ENCODE data around the gene CENPN. TPM values are rescaled to one million over a fixed set of nuclear protein-coding genes. Genes with fewer than 3 reads are reported as not detected.

Gene CENPN
- polyA plus RNA-seq, 3 donors: 2.5 to 4.9 (median 4.4) TPM

- peaks cover 48% of the 10 kb centered on the region for H3K4me1 Mint-ChIP-seq
- H3K4me3 Mint-ChIP-seq: no peak overlapping the region
- Histone ChIP-seq H3K79me2 (ENCODE audit: insufficient read depth, low read length) (peaks cover 100% of the 10 kb centered on the region), H3K4me2 (replicated peaks; ENCODE audit: extremely low read depth, low read length, poor library complexity, severe bottlenecking) (no peak overlapping the region), H4K20me1 (ENCODE audit: insufficient read depth, low read length) (no peaks in the 10 kb centered on the region), H3K9me3 (replicated peaks in 1 of 2; ENCODE audit: control insufficient read depth in 1 of 2, insufficient read depth in 1 of 2, low read length in 2 of 2) (no peaks in the 10 kb centered on the region), H3K4me1 (ENCODE audit: control insufficient read depth in 1 of 2, insufficient read depth in 2 of 2, low read length in 2 of 2) (peaks cover 25 to 44% of the 10 kb centered on the region in 2 donors), H3K4me3 (replicated peaks in 1 of 3; ENCODE audit: low read depth in 2 of 3, low read length in 3 of 3) (no peak overlapping the region), H3K27ac (ENCODE audit: low read depth in 1 of 2, low read length in 2 of 2) (no peak overlapping the region), H3K27me3 (ENCODE audit: control insufficient read depth in 2 of 2, insufficient read depth in 2 of 2, low read length in 2 of 2) (no peaks in the 10 kb centered on the region), H2AFZ (ENCODE audit: insufficient read depth, low read depth, low read length, poor library complexity, severe bottlenecking) (no peak overlapping the region), H3K9ac (ENCODE audit: insufficient read depth, low read length, poor library complexity, severe bottlenecking) (no peak overlapping the region), H3K36me3 (replicated peaks in 1 of 2; ENCODE audit: control insufficient read depth in 1 of 2, insufficient read depth in 2 of 2, low read length in 2 of 2) (no peaks in the 10 kb centered on the region)
- H3K27me3 Mint-ChIP-seq (ENCODE audit: low read depth in 3 of 3): peaks cover 0 to 2% (median 0%) of the 10 kb centered on the region in 3 donors
- no peak for DNase-seq
- no peak for TF ChIP-seq CTCF (IDR thresholded peaks at IDR 0.05)
- intact Hi-C loops (cut with micrococcal nuclease): loop anchor here in 1 of 2 donors (5.0 to 10.0 kb wide), 4 partner anchors 36 to 744 kb away; partner anchors contain the start of genes ATMIN, DYNLRB2 and GAN
- no CpG with 5 or more reads among the region's 3 CpGs for WGBS (ENCODE audit: insufficient coverage)
- H3K27ac Mint-ChIP-seq: no peak overlapping the region
- no peaks in the 10 kb centered on the region for H3K36me3 Mint-ChIP-seq
- no peaks in the 10 kb centered on the region for H3K9me3 Mint-ChIP-seq
Observed at GRCh38 chr16:81000873-81001272, 6.1 kb upstream of the CENPN start.

- H3K27ac Mint-ChIP-seq: no peak overlapping the region
- H3K36me3 ChIP-seq (replicated peaks in 1 of 2; ENCODE audit: control insufficient read depth in 1 of 2, insufficient read depth in 2 of 2, low read length in 2 of 2): no peaks in the 10 kb centered on the region
- H2AFZ ChIP-seq (ENCODE audit: insufficient read depth, low read depth, low read length, poor library complexity, severe bottlenecking): no peak overlapping the region
- no peak for TF ChIP-seq CTCF (IDR thresholded peaks at IDR 0.05)
- no peak overlapping the region for H3K27ac ChIP-seq (ENCODE audit: low read depth in 1 of 2, low read length in 2 of 2)
- no peak overlapping the region for H3K4me3 ChIP-seq (replicated peaks in 1 of 3; ENCODE audit: low read depth in 2 of 3, low read length in 3 of 3)
- H3K36me3 Mint-ChIP-seq: no peaks in the 10 kb centered on the region
- H3K79me2 ChIP-seq (ENCODE audit: insufficient read depth, low read length): peaks cover 100% of the 10 kb centered on the region
- H3K27me3 ChIP-seq (ENCODE audit: control insufficient read depth in 2 of 2, insufficient read depth in 2 of 2, low read length in 2 of 2): no peaks in the 10 kb centered on the region
- peaks cover 27 to 48% of the 10 kb centered on the region in 2 donors for H3K4me1 ChIP-seq (ENCODE audit: control insufficient read depth in 1 of 2, insufficient read depth in 2 of 2, low read length in 2 of 2)
- H3K9ac ChIP-seq (ENCODE audit: insufficient read depth, low read length, poor library complexity, severe bottlenecking): no peak overlapping the region
- no peaks in the 10 kb centered on the region for H4K20me1 ChIP-seq (ENCODE audit: insufficient read depth, low read length)
- H3K4me2 ChIP-seq (replicated peaks; ENCODE audit: extremely low read depth, low read length, poor library complexity, severe bottlenecking): no peak overlapping the region
- H3K4me3 Mint-ChIP-seq: no peak overlapping the region
- no CpG with 5 or more reads among the region's 5 CpGs for WGBS (ENCODE audit: insufficient coverage)
- no peaks in the 10 kb centered on the region for H3K9me3 Mint-ChIP-seq
- peaks cover 51% of the 10 kb centered on the region for H3K4me1 Mint-ChIP-seq
- intact Hi-C loops (cut with micrococcal nuclease): loop anchor here in 1 of 2 donors (5.0 to 10.0 kb wide), 4 partner anchors 36 to 743 kb away; partner anchors contain the start of genes ATMIN, DYNLRB2 and GAN
- no peak for DNase-seq
- peaks cover 0 to 2% (median 0%) of the 10 kb centered on the region in 3 donors for H3K27me3 Mint-ChIP-seq (ENCODE audit: low read depth in 3 of 3)
- H3K9me3 ChIP-seq (replicated peaks in 1 of 2; ENCODE audit: control insufficient read depth in 1 of 2, insufficient read depth in 1 of 2, low read length in 2 of 2): no peaks in the 10 kb centered on the region
Observed at GRCh38 chr16:81001330-81001729, 5.7 kb upstream of the CENPN start.

All from CD14-positive monocyte (primary cell).